GM20000 (cell line): ENCODE data around the gene NSD2.
"Not testable (repeated sequence)": the region's sequence is repeated elsewhere in the genome, so short reads cannot be mapped to it uniquely, and the experiment has no call there.

Experiments
- DNase-seq: peaks from one replicate; pipeline ENCODE4 v3.0.0; 2012; ENCODE audit warnings: low spot score
- CTCF ChIP-seq: IDR thresholded peaks from 2 replicates; pipeline ENCODE4 v1.5.1; 2012; ENCODE audit warnings: mild to moderate bottlenecking, control low read depth; ENCODE audit errors: extremely low read depth, missing control alignments

NSD2 gene

GRCh38 chr4:2011583-2011982, 140.4 kb downstream of the NSD2 start:
- TF ChIP-seq CTCF: no peak
- DNase-seq: no peak

GRCh38 chr4:2015008-2015407, 143.8 kb downstream of the NSD2 start:
- DNase-seq: no peak
- no peak for TF ChIP-seq CTCF

GRCh38 chr4:2021358-2022018, 150.3 kb downstream of the NSD2 start:
- not testable (repeated sequence) for DNase-seq

- no peak for TF ChIP-seq CTCF
- DNase-seq: no peak
Measured at GRCh38 chr4:2024683-2025082, 153.5 kb downstream of the NSD2 start.

- TF ChIP-seq CTCF: no peak
Measured at GRCh38 chr4:2025817-2026216, 154.6 kb downstream of the NSD2 start.

GRCh38 chr4:2027120-2027519, 155.9 kb downstream of the NSD2 start:
- DNase-seq: not testable (repeated sequence)

More at GRCh38 chr4:2025817-2026216, 154.6 kb downstream of the NSD2 start:
- no peak for DNase-seq

- DNase-seq: not testable (repeated sequence)
Measured at GRCh38 chr4:2031161-2031560, 160.0 kb downstream of the NSD2 start.
